Stimulated activated CD8-positive, alpha-beta memory T cell treated with anti-CD3 and anti-CD28 coated beads, Interleukin-12 subunit alpha, Interleukin-12 subunit beta, amount 100 ng/mL, for 24 hours (primary cell): ENCODE data around the gene RUNX3.

Experiments
- DNase-seq: peaks from one replicate; pipeline ENCODE4 v3.0.0-alpha.2; 2020; ENCODE audit errors: extremely low read depth

RUNX3 gene

GRCh38 chr1:24963099-24963872 is 33.2 kb upstream of the RUNX3 start:
- no peak for DNase-seq

GRCh38 chr1:24961961-24962861 is 32.1 kb upstream of the RUNX3 start:
- DNase-seq, result no peak

DNA sequence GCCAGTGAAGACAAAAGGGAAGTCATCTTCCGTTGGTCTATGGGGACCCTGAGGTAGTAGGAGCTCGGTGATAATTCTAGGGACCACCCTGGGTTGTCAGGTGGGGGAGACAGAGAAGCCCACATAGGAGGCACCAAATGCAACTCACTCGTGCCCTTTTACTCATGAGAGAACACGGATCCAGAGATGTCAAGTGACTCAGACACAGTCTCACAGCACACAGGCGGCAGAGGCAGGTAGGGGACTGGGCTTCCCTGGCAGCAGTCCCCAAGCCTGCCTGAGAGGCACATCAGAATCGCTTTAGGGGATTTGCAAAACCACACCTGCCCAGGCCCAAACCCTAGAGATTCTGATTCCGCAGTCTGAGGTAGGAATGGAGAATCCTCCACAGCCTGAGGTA is 31.3 kb upstream of the RUNX3 start:
- no peak for DNase-seq

DNA sequence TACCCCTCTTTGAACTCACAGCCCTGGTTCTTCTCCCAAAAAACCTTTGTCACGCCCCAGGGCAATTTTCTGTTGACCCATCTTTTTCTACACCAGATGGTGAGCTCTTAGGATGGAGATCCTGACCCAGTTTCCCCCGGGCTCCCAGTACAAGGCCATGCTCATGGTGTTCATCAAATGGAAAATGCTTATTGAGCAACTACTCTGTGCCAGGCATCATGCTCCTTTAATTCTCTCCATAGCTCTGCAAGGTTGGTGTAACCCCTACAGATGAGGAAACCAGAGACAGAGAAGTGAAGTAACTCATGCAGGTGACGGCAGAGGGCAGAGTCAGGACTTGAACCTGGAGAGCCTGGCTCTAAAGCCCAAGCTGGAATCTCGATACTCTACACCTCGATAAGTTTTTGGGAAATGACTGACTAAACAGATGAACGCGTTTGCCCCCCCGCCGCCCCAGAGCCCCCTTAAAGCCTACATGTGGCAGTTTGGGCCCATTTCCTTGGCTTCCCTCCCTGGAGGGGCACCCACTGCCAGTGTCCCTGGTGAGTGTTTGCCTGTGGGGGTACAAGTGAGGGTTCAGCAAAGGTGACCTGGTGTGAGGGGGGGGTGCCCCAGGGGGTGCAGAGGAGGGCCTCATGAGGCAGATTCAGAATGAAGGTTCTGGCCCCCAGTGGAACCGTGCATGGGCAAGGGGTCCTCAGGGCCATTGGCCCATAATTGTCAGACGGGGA is 30.2 kb upstream of the RUNX3 start:
- DNase-seq, result no peak

DNA sequence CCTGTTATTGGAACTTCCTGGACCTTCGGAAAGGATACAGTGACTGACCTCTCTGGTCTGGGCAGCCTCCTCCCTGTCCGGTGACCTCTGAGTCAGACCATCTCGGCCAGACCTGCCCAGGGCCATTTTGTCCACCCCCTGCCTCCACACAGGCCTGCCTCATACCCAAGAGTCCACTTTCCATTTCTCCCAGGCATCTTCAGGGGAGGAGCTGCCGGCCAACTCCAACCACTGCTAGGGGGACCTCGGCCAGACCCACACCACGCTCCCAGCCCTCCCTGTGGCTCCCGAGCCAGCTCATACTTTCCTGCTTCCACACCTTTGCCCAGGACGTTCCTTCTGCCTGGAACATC is 29.5 kb upstream of the RUNX3 start:
- no peak for DNase-seq

DNA sequence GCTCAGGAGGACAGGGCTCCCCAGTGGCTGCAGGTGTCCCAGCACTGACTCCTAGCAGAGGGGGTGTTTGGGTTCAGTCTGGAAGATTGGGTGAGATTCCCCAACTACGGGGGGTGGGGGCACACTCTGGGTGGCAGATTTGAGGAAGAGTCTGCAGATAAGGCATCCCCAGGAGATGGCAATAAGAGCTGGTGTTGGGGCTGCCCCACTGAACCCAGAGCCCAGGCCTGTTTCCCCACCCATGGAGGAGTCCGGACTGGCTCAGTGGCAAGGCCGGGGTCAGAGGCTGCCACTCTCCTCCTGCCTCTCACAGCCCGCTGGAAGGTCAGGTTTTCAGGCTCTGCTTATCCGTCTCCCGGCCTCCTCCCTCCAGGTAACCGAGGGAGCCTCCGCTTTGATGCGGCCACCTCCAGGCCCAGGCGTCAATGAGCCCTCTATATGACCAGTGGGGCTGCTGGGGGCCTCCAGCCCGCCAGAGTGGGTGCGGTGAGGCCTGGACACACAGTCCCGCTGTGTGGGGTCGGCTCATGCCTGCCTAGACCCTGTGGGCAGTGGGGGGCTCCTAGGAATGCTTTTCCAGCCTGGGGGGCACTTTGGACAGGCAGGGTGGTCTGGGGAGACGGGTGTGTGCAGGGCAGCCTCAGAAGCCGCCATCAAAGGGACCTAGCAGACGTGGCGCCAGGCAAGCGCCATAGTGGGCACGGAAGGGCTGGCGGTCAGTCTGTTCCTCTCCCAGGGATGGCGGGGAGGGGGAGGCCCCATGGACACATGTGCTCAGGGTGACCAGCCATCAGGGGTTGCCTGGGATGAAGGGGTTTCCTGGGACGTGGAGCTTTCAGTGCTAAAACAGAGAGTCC is 28.9 kb upstream of the RUNX3 start:
- DNase-seq, result no peak

- no peak for DNase-seq
Measured at GRCh38 chr1:24957808-24958752, 28.0 kb upstream of the RUNX3 start.

- DNase-seq, result no peak
Measured at GRCh38 chr1:24957016-24957807, 27.1 kb upstream of the RUNX3 start.

GRCh38 chr1:24955779-24956365 is 25.8 kb upstream of the RUNX3 start:
- no peak for DNase-seq

DNA sequence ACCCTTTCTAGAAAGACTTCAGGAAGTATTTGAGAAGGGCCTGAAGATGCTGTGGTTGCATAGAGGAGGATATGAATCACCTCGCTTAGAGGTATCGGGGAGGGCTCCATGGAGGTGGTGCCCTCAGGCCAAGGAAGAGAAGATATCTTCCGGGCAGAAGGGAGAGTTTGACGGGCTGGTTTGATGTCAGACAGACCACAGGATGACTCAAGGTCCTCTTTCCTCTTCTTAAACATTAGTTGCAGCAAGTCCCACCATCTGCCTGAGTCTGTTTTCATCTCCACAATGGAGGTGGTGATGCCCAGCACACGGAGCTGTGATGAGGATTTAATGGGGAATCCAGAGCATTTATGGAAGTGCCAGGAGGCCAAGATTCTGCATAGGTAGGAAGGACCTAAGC is 25.1 kb upstream of the RUNX3 start:
- peak; percentile 52 for DNase-seq

GRCh38 chr1:24954631-24955030 is 24.6 kb upstream of the RUNX3 start:
- DNase-seq, result no peak

DNA sequence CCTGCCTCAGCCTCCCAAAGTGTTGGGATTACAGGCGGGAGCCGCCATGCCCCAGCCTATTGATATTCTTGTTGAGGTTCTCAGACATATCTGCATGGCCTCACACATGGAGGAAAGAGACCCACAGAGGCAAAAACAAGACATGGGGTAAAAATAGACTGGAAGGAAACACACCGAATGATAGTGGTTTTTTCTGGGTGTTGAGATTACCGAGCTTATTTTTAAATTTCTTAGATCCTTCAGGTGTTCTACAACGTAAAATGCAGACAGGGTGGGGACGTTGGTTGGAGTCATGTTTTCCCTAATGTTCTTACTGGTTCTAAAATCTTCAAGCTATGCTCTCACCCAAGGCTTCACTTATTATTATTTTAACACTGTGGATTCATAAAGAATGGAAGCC is 23.9 kb upstream of the RUNX3 start:
- DNase-seq, result no peak

DNA sequence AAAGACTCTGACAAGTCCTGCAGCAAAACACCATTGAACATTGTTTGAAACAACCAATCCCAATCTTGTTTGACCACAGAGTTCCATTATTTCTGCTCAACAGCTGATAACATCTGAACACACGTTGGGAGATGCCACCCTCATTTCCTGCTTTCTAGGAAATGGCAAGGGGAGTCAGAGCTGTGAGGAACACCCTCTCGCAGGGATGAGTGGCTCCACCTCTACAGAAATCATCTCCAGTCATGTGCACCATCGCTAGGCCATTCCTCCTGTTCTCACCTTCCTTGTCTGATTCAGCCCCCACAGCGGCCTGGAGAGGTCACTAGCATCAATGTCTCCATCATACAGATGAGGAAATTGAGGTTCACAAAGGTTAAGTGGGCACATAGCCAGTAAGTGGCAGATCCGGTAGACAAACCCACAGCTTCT is 22.4 kb upstream of the RUNX3 start:
- DNase-seq, result no peak

- DNase-seq, result no peak
Measured at GRCh38 chr1:24951810-24952412, 21.8 kb upstream of the RUNX3 start.

GRCh38 chr1:24951337-24951736 is 21.3 kb upstream of the RUNX3 start:
- DNase-seq, result no peak

GRCh38 chr1:24949331-24949881 is 19.3 kb upstream of the RUNX3 start:
- no peak for DNase-seq

DNA sequence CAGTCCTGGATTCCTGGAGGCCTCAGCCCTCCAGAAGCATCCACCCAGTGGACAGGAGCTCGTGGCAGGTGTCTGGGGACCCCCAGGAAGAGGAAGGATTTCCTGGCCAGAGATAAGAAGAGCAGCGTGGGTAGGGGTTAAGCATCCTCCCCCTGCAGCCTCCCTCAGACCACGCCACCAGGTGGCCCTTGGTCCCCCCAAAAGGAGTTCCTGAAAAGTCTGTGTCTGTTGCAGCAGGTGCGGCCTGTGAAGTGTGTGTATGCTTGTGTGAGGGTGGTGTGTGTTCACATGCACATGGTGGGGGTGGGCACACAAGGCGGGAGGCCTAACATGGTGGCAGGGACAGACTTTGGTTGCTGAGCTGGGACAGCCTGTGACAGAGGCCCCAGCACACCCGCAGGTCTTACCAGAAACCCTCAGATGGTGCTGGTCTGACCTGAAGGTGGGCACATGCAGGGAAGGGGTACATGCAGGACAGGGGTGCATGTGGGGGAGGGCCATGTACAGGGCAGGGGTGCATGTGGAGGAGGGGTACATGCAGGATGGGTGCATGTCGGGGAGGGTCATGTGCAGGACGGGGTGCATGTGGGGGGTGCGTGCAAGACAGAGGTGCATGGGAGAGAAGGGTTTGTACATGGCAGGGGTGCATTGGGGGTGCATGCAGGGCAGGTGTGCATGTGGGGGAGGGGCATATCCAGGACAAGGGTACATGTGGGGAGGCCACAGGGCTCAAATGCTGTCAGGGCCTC is 18.2 kb upstream of the RUNX3 start:
- no peak for DNase-seq
